GM18870 (cell line): ENCODE results near the gene SPATA3.

Experiments used
- ATAC-seq: cut with Tn5 transposase; IDR thresholded peaks from one replicate; pipeline ENCODE4 v1.9.1; 2021; ENCODE audit warnings: moderate library complexity; ENCODE audit not compliant: unreplicated experiment

Gene SPATA3

GRCh38 chr2:230995821-230996220 lies at the start of gene SPATA3:
SPATA3 (plus strand) TSS chr2:230996121; CDS start chr2:230996234, 113 bp downstream.
- ATAC-seq, result no peak

- ATAC-seq, result no peak
These were observed 49.3 kb upstream of the SPATA3 start for GRCh38 chr2:230946429-230947234.

- ATAC-seq, result no peak
These were observed 48.7 kb upstream of the SPATA3 start for GRCh38 chr2:230947235-230947576.

GRCh38 chr2:230947908-230948365 lies 48.0 kb upstream of the SPATA3 start:
- ATAC-seq, result peak; percentile 29

- ATAC-seq, result peak; percentile 43
These were observed 45.7 kb upstream of the SPATA3 start for GRCh38 chr2:230949966-230950873.

- ATAC-seq, result no peak
These were observed 45.0 kb upstream of the SPATA3 start for GRCh38 chr2:230950874-230951339.

- no peak for ATAC-seq
These were observed 44.5 kb upstream of the SPATA3 start for GRCh38 chr2:230951396-230951795.

- no peak for ATAC-seq
These were observed 43.5 kb upstream of the SPATA3 start for GRCh38 chr2:230952226-230952956.

- no peak for ATAC-seq
These were observed 42.1 kb upstream of the SPATA3 start for GRCh38 chr2:230953845-230954244.

GRCh38 chr2:230954746-230955145 lies 41.2 kb upstream of the SPATA3 start:
- no peak for ATAC-seq

- ATAC-seq, result no peak
These were observed 40.7 kb upstream of the SPATA3 start for GRCh38 chr2:230955163-230955737.

- peak; percentile 67 for ATAC-seq
These were observed 38.8 kb upstream of the SPATA3 start for GRCh38 chr2:230956827-230957755.

GRCh38 chr2:230957756-230958391 lies 38.0 kb upstream of the SPATA3 start:
- ATAC-seq, result no peak

GRCh38 chr2:230958820-230959756 lies 36.8 kb upstream of the SPATA3 start:
- no peak for ATAC-seq

- no peak for ATAC-seq
These were observed 35.9 kb upstream of the SPATA3 start for GRCh38 chr2:230960026-230960425.

GRCh38 chr2:230961091-230961491 lies 34.8 kb upstream of the SPATA3 start:
- ATAC-seq, result no peak

GRCh38 chr2:230964136-230964730 lies 31.7 kb upstream of the SPATA3 start:
- ATAC-seq, result no peak

- no peak for ATAC-seq
These were observed 28.8 kb upstream of the SPATA3 start for GRCh38 chr2:230967113-230967512.
